Stimulated activated CD4-positive, alpha-beta T cell treated with anti-CD3 and anti-CD28 coated beads, TNF-alpha, amount 100 ng/mL, for 4 hours (primary cell): Measurements from ENCODE around the gene IL24.
"Not testable (repeated sequence)": the region's sequence is repeated elsewhere in the genome, so short reads cannot be mapped to it uniquely, and the experiment has no call there.

Source experiments
- DNase-seq, 3 experiments: peaks; one replicate each; pipeline ENCODE4 v3.0.0-alpha.2; 2020; ENCODE audit warnings: low read depth in 3 of 3

The IL24 gene

GRCh38 chr1:206904423-206905142 lies 7.3 kb downstream of the IL24 start:
- DNase-seq = no peak

DNA sequence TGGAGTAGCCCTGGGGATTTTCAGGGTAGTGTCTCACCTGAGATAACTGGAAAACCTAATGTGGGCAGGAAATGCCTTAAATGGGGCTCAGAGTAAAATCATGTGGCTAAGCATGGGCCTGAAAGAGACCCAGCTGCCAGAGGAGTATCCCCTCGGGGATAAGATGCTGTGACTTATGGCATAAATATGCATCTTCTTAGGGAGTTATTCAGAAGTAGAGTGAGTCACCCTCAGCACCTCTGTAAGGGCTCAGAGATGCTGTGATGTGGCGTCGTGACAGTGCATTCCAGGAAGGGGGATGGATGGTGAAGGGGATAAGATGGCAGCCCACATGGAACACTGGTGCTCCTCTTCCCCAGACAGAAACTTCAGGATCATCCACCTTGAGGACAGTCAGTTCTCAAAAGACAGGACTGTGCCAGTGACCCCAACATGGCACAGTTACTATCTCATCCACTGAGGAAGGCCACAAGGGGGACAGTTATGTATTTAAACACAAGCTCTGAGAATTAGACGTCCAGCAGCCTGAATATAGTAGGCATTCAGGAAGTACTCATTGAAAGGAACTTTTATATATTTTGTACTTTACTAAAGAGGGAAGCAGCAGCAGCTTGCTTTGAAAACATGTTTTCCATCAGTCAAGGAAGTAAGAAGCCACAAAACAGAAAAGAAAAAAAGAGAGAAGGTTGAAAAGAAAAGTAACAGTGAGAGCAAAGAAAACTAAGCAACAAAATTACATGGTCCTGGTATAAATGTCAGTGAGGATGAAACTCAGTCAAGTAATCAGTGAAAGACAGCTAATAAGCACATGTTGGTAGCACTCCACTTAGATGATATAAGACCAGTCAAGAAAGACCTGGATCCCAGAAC lies 8.3 kb downstream of the IL24 start:
- DNase-seq = no peak

- no peak for DNase-seq
Observed at GRCh38 chr1:206907304-206907991, 10.2 kb downstream of the IL24 start.

- DNase-seq = no peak
Observed at GRCh38 chr1:206908038-206908437, 10.8 kb downstream of the IL24 start.

DNA sequence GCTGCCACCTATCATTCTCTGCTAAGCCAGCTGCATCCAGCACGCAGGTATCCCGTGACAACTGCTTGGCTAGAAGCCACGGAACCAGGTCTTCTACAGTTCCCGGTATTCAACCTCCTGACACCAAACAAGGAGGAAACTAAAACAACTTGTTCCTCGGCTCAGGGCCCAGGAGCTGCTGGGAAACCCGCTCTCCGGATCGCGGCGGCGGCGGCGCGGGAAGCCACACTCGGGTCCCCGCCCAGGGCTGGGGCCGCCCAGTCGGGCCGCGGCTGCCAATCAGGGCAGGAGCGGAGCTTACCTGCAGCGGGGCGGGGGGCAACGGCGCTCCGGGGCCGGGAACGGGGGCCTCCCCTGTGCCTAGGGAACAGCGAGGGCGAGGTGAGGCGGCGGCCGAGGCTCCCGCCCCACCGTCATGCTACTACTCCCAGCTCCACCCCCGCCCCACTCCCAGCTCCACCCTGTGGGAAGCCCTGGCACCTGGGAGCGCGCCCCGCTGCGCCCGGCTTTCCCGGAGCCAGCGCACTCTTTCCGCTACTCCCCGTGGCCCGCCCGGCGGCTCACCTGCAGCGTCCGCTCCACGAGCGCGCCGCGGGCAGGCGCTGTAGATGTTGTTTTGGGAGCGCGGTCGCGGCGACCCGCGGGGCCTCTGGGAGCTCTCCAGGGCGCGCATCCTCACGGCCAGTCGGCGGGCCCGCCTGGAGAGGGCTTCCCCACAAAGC lies 12.1 kb downstream of the IL24 start:
- DNase-seq = no peak

- DNase-seq = no peak
Observed at GRCh38 chr1:206909883-206910318, 12.7 kb downstream of the IL24 start.

DNA sequence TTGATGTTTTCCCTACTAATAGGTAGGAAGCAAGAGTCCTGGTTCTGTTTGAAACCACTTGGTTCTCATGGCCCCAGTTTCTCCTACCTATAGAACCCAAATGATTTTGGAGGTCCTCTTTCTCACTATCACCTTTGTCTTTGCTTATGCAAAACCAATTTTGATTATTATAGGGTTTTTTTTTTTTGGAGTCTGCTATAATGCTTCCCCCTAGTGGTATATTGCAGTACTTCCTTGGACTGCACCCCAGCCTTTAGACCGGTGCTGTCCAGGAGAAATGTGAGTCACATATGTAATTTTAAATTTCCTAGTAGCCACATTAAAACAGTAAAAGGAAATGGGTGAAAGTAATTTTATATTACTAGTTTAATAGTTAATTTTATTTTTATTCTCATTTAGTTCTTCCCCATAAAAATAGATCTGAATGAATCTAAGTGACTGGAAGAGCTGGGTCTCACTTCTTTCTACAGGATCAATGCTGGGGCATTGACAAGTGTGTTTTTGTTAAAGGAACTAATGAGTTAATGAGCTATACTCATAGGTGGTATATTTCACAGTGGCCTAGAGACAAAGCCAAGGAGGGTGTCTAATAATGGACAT lies 13.9 kb downstream of the IL24 start:
- no peak for DNase-seq

DNA sequence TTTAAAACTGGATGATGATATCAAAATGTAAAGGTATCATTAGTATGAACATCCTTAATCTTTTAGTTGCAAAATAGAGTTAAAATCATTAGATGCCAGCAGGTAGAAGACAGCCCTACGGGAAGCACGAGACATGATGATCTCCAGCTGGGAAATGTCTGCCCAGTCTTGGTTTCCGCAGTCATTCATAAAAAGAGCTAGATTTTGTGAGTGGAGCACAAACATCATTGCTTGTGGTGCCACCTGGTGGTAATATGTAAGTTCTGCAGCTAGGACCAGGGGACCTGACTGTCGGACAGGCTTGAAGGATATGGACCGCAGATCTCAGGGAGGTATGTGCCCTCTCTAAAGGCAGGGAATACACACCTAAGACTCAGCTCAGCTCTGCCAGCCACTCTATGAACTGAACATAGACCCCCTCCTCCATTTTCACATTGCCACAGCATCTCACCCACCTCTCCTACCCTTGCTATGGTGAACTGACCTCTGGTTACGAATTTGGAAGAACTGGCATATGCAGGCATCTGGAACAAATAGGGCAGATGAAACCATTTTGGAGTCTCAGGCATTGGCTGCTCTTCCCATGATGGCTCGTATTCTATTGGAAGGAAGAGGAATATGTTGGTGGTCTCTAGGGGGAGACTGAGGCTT lies 15.3 kb downstream of the IL24 start:
- DNase-seq = no peak

DNA sequence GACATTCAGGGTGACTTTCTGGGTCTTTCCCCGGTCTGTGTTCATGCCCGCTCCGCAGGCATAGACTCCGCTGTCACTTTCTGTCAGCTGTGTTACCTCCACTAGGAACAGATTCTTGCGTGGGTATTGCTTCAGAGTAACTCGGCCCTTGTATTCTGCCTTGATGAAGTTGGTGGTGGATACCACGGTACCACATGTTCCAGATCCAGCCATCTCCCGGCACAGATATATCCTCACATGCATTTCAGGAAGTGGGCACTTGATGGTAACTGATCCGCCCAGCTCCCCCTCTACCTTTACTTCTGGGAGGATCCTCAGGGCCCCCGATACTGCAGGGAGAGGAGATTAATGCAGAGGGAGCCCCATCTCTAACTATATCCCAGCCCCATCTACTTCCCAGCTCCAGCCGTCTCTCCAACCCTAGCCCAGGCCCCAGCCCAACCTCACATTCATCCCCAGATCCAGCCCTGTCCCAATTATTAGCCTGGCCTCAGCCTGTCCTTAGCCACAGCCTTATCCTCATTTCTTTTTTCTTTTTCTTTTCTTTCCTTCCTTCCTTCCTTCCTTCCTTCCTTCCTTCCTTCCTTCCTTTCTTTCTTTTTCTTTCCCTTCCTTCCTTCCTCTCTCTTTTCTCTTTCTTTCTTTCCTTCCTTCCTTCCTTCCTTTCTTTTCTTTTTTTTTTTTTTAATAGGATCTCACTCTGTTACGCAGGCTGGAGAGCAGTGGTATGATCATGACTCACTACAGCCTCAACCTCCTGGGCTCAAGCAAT lies 16.7 kb downstream of the IL24 start:
- DNase-seq = no peak

DNA sequence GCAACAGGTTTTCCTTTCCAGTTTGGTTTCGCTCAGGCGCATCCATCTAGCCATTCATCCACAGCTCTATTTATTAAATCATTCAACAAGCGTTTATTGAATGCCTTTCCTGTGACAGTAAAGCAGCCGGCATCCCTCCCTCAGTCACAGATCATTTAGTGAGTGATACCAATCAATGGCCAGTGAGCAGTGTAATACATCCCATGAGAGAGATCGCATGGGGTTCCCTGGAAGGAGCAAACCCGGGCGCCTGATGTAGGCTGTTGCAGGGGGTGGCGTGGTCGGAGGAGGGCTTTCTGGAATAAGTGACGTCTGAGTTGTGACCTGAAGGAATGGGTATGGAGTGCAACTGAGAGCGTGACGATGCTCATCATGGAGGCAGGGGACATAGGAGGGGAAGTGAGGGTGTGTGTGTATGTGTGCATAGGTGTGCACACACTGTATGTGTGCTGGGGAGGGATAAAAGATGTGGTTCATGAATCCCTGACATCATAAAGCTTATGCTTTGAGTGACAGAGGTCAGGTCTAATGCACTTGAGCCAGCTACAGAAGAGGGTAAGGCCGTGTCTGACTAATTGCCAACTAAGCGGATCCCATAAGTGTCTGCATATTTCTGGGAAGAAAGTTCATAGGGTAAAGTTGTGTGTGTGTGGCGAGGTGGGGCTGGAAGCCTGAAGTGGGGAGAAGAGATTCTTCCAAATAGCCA lies 17.9 kb downstream of the IL24 start:
- DNase-seq = no peak

DNA sequence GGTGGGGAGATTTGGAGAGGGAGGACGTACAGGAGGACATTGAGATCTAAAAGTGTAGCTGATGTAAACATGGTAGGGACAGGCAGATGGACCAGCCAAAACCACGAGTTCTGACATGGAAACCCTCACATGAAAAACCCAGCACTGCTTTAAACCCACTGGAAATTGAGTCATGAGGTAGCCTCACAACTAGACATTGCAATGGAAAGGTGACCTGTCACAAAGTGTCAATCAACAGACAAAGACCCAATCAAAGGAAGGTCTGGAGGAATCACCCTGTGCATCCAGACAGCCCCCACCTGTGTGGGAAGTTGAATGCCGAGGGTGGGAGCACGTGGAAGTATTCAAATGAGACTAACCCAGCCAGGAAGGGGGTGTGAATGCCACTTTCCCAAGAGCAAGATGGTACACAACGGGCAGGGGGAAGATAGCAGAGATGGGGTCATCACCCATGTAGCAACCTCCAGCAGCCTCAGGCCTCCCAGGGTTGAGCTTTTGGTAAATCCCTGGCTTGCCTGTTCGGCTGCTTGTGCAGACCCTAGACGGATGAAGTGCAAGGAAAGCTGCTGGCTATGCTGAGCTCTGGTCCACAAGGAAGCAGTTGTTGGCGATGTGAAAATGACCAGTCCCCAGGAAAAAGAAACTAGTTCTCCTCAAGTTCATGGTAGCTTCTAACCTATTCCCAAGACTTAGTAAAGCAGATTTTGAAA lies 18.9 kb downstream of the IL24 start:
- no peak for DNase-seq

DNA sequence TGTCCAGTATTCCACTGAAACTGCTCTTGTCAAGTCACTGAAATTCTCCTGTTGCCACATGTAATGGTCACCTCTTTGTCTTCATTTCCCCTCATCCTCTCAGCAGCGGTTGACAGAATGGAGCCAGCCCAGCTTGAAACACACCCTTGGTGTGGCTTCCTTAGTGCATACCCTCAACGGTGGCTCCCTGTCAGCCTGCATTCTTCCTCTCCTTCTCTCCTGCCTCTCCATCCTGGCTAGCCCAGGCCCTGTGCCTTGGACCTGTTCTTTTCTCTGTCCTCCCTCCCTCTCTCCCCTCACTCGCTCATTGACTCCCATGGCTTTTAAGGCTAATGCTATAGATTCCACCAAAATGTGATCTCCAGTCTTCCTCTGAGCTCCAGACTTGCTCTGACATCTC lies 20.8 kb downstream of the IL24 start:
- DNase-seq = no peak

GRCh38 chr1:206921772-206922265 lies 24.6 kb downstream of the IL24 start, which contains the start of gene FCMR:
Gene FCMR, minus strand, starts transcription at chr1:206921941. Its CDS starts 87 bp downstream, at chr1:206921854.
- DNase-seq = no peak

DNA sequence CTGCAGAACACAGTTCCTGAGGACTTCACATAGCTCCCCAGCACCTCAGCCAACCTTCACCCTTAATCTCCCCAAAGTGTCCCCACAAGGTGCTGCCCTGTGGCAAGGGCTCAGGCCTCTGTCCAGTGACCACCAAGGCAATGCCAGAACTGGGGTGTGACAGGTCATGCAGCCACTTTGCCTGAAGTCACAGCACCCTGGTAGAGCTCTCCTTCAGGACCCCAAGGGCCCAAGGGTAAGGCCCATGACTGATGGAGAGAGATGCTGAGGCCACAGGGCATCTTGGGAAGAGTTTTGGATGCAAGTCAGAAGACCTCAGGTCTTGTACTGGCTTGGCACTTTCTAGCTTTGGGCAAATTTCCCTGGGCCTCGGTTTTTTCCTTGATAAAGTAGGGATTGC lies 25.3 kb downstream of the IL24 start:
- no peak for DNase-seq

DNA sequence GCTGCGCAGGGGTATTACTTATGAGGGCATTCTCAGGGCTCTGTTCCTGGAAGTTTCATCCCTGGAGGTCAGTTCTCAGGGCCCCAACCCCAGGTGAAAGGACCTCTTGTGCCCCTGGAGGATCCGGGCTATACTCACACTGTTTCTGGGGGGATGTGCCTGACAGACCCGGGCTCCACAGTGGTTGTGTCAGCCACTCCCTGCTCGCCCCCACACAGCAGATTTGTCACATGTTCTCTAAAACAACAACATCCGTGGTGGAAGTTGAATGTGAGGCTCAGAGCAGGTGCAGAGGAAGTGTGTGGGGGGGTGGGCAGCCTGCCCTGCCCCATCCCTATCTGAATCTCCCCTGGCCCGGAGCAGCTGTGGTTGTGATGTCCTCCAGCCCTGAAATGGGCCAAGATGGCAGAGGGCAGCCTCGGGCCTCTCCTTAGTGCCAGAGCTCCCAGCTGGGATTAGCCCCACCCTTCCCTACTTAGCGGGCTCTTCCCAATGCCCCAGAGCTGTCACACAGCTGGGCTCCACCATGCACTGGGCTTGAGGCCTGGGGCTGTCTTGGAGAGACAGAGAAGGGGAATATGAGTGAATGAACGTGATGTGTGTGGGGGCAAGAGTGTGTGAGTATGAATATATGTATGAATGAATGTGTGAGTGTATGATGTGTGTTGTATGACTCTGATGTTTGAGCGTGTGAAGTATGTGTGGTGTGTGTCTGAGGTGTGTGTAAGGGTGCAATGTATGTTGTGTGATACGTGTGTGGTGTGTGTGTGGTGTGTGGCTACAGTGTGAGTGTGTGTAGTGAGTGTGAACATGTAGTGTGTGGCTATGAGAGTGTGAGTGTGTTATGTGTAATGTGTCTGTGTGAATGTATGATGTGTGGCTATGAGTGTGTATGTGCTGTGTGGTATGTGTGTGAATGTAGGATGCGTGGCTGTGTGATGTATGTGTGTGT lies 26.0 kb downstream of the IL24 start:
- peak in 2 of 3 experiments; percentile 46 to 57 for DNase-seq

GRCh38 chr1:206923961-206924557 lies 26.8 kb downstream of the IL24 start:
- DNase-seq = not testable (repeated sequence)

GRCh38 chr1:206924592-206925105 lies 27.4 kb downstream of the IL24 start:
- DNase-seq = no peak
